GM23338 (cell line): ENCODE data around the gene MAN2B2.

Source experiments
- EZH2 ChIP-seq: fragments of 200-600 bp; sonication (generic); IDR thresholded peaks from one replicate; pipeline ENCODE4 v1.8.0; 2017; ENCODE audit warnings: antibody characterized with exemption, mild to moderate bottlenecking, low read depth; ENCODE audit not compliant: unreplicated experiment
- POLR2AphosphoS5 ChIP-seq: IDR thresholded peaks from 2 replicates; pipeline ENCODE4 v1.6.1; 2016; ENCODE audit warnings: antibody characterized with exemption, low read depth
- TF ChIP-seq, protein P1 (sequence below), 2 experiments: fragments of 200-600 bp in 1 of 2; sonication (generic) in 1 of 2; conservative IDR thresholded peaks; 2 replicates each; pipeline versions ENCODE4 v1.5.1 to v1.6.1; 2016 to 2017; ENCODE audit warnings: antibody characterized with exemption in 2 of 2, low read depth in 2 of 2, mild to moderate bottlenecking in 2 of 2, moderate library complexity in 1 of 2

GRCh38 chr4:6535329-6535692, 39.7 kb upstream of the MAN2B2 start:
- TF ChIP-seq, protein P1, sequence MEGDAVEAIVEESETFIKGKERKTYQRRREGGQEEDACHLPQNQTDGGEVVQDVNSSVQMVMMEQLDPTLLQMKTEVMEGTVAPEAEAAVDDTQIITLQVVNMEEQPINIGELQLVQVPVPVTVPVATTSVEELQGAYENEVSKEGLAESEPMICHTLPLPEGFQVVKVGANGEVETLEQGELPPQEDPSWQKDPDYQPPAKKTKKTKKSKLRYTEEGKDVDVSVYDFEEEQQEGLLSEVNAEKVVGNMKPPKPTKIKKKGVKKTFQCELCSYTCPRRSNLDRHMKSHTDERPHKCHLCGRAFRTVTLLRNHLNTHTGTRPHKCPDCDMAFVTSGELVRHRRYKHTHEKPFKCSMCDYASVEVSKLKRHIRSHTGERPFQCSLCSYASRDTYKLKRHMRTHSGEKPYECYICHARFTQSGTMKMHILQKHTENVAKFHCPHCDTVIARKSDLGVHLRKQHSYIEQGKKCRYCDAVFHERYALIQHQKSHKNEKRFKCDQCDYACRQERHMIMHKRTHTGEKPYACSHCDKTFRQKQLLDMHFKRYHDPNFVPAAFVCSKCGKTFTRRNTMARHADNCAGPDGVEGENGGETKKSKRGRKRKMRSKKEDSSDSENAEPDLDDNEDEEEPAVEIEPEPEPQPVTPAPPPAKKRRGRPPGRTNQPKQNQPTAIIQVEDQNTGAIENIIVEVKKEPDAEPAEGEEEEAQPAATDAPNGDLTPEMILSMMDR (conservative IDR thresholded peaks at IDR 0.05; ENCODE audit: low read depth in 2 of 2): no peak
- TF ChIP-seq POLR2AphosphoS5: no peak
- TF ChIP-seq EZH2: no peak
